Brain pericyte (primary cell): ENCODE data around the gene CBL.

Source experiments
- DNase-seq: peaks from one replicate; pipeline ENCODE4 v3.0.0-alpha.2; 2012; ENCODE audit warnings: low read depth, low spot score

The CBL gene

GRCh38 chr11:119267645-119268044 is 61.5 kb downstream of the CBL start:
- no peak for DNase-seq

- DNase-seq = no peak
Observed at GRCh38 chr11:119273721-119274120, 67.6 kb downstream of the CBL start.

GRCh38 chr11:119277660-119278059 is 71.5 kb downstream of the CBL start:
- DNase-seq = no peak

- DNase-seq = no peak
Observed at GRCh38 chr11:119282495-119282894, 76.4 kb downstream of the CBL start.

GRCh38 chr11:119284344-119285157 is 78.4 kb downstream of the CBL start:
- DNase-seq = no peak

GRCh38 chr11:119285431-119285830 is 79.3 kb downstream of the CBL start:
- DNase-seq = no peak

- DNase-seq = no peak
Observed at GRCh38 chr11:119288219-119288618, 82.1 kb downstream of the CBL start.

- DNase-seq = no peak
Observed at GRCh38 chr11:119290894-119291497, 84.9 kb downstream of the CBL start.

GRCh38 chr11:119293461-119293860 is 87.3 kb downstream of the CBL start:
- no peak for DNase-seq

- no peak for DNase-seq
Observed at GRCh38 chr11:119295178-119295577, 89.0 kb downstream of the CBL start.

GRCh38 chr11:119297938-119298337 is 91.8 kb downstream of the CBL start:
- DNase-seq = no peak

GRCh38 chr11:119298726-119299125 is 92.6 kb downstream of the CBL start:
- DNase-seq = no peak

GRCh38 chr11:119299416-119299815 is 93.3 kb downstream of the CBL start:
- no peak for DNase-seq

- DNase-seq = no peak
Observed at GRCh38 chr11:119300198-119300964, 94.2 kb downstream of the CBL start.

GRCh38 chr11:119303227-119303718 is 97.1 kb downstream of the CBL start:
- no peak for DNase-seq

- DNase-seq = no peak
Observed at GRCh38 chr11:119305556-119306372, 99.6 kb downstream of the CBL start.

GRCh38 chr11:119306373-119306890 is 100.3 kb downstream of the CBL start:
- DNase-seq = peak; percentile 60

- DNase-seq = no peak
Observed at GRCh38 chr11:119307219-119307618, 101.1 kb downstream of the CBL start.

- DNase-seq = no peak
Observed at GRCh38 chr11:119307974-119308373, 101.8 kb downstream of the CBL start.

- no peak for DNase-seq
Observed at GRCh38 chr11:119309411-119309810, 103.3 kb downstream of the CBL start.

- DNase-seq = no peak
Observed at GRCh38 chr11:119309953-119310681, 104.0 kb downstream of the CBL start.
